ENCODE data around the gene BNIP3. TPM values are rescaled to one million over a fixed set of nuclear protein-coding genes. Genes with fewer than 3 reads are reported as not detected.
A peak's percentile ranks its signal among the peaks of the same experiment; 100 is the strongest.

The BNIP3 gene
- total RNA-seq, 1 donor from 2014 or later = 38.9 TPM

DNA sequence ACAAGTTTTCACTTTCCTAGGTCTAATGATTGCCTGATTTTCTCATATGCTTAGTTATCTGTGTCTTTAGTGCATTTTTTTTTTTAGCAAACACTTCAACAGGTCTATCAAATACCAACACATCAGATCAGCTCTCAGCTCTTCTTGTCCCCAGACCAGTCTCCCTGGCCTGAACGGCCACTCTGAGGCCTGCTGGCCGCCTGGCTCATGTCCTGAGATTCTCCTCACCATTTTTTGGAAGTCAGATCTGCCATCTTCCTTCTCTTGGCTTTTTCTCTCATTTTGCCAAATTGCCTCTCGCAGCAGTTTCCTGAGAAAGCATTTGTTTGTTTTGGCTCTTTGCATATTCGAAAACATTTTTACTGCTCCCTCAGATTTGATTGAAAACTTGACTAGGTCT, 51.6 kb downstream of the BNIP3 start:
- H3K4me3 ChIP-seq = no peak overlapping the region
- H3K9me3 ChIP-seq = peaks cover 6% of the 10 kb centered on the region
- no peak for ATAC-seq
- no peaks in the 10 kb centered on the region for H3K27me3 ChIP-seq (ENCODE audit: low read depth)
- no peak for DNase-seq
- TF ChIP-seq, protein P1, sequence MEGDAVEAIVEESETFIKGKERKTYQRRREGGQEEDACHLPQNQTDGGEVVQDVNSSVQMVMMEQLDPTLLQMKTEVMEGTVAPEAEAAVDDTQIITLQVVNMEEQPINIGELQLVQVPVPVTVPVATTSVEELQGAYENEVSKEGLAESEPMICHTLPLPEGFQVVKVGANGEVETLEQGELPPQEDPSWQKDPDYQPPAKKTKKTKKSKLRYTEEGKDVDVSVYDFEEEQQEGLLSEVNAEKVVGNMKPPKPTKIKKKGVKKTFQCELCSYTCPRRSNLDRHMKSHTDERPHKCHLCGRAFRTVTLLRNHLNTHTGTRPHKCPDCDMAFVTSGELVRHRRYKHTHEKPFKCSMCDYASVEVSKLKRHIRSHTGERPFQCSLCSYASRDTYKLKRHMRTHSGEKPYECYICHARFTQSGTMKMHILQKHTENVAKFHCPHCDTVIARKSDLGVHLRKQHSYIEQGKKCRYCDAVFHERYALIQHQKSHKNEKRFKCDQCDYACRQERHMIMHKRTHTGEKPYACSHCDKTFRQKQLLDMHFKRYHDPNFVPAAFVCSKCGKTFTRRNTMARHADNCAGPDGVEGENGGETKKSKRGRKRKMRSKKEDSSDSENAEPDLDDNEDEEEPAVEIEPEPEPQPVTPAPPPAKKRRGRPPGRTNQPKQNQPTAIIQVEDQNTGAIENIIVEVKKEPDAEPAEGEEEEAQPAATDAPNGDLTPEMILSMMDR (IDR thresholded peaks at IDR 0.05) = no peak
- H3K36me3 ChIP-seq = peaks cover 6% of the 10 kb centered on the region
- peaks cover 38% of the 10 kb centered on the region for H3K4me1 ChIP-seq
- H3K27ac ChIP-seq = no peak overlapping the region
- intact Hi-C loops (cut with DNase I) = no loop called here

DNA sequence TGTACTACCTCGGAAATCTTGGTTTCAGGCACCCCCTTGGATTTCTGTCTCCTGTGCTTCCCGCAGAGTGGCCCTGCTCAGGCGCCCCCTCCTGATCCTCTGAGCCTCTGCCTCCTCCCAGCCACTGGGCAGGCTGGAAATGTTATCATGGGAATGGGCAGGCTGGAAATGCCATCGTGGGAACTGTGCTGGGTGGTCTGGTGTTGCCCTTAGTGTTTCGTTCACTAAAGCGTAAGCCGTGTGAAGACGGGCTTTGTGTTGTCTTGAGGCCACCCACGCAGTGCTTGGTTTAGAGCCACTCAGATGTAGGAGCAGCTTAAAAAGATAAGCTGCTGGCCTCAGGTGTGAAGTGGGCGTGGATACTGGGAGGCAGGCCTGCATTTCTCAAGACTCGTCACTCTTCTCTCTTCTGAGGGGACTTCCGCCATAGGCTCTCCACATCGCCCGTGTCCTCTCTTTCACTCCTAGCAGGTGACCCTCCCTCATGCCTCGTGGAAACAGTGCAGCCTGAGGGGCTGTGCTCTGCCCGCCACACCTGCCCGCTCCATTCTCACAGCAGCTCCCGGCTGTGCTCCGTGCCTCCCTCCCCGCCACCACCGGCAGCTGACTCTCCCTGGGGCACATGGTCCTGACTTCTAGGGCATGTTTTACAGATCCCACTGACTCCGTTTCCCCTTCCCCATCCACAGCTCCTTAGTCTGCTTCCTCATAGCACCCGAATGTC, 52.4 kb downstream of the BNIP3 start:
- Histone ChIP-seq H3K36me3 (no peaks in the 10 kb centered on the region), H3K4me3 (no peak overlapping the region), H3K27ac (no peak overlapping the region), H3K9me3 (peaks cover 10% of the 10 kb centered on the region), H3K27me3 (ENCODE audit: low read depth) (no peaks in the 10 kb centered on the region), H3K4me1 (peaks cover 35% of the 10 kb centered on the region)
- ATAC-seq = peak; percentile 13 to 45
- no peak for DNase-seq
- TF ChIP-seq, protein P1 (IDR thresholded peaks at IDR 0.05) = no peak
- intact Hi-C loops (cut with DNase I) = no loop called here

DNA sequence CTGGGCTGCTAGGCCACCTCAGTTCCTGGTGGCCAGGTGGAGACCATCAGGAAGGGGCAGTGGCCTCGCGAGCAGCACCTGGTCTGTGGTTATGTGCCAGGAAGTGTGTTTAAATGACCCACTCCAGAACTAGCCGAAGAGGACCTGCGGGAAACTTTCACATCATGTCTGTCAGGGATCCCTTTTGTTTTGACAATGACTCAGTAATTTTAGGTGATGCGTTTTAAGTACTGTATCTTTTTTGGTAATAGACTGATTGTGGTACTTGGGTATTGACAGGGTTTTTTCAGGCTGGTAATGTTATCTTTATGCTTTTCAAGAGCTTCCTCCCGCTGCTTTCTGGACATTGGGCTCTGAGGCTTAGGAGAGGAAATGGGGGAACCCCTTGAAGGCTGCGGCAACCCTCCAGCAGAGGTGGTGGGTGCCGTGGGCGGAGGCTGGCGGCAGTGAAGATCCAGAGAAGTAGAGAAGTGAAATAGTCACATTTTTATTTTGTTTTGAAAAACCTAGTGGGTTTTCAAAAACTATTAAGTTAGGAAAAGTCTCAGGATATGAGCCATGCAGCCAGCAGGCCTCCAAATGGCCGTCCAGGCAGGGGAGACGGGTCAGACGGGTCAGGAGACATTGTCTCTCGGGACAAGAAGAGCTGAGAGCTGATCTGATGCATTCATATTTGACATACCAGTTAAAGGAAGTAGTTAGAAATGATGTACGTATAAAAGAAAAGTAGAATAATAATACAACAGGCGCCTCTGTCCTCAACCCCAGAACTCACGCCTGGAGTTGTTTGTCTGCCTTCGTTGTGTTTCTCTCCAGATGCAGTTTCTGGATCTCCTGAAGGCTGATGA, 53.3 kb downstream of the BNIP3 start:
- H3K36me3 ChIP-seq = no peaks in the 10 kb centered on the region
- TF ChIP-seq, protein P1 (IDR thresholded peaks at IDR 0.05) = no peak
- peak overlapping the region; percentile 10 for H3K27ac ChIP-seq
- ATAC-seq (no peak), DNase-seq (no peak)
- intact Hi-C loops (cut with DNase I) = no loop called here
- peaks cover 10% of the 10 kb centered on the region for H3K9me3 ChIP-seq
- peaks cover 35% of the 10 kb centered on the region for H3K4me1 ChIP-seq
- H3K27me3 ChIP-seq (ENCODE audit: low read depth) = no peaks in the 10 kb centered on the region
- no peak overlapping the region for H3K4me3 ChIP-seq

DNA sequence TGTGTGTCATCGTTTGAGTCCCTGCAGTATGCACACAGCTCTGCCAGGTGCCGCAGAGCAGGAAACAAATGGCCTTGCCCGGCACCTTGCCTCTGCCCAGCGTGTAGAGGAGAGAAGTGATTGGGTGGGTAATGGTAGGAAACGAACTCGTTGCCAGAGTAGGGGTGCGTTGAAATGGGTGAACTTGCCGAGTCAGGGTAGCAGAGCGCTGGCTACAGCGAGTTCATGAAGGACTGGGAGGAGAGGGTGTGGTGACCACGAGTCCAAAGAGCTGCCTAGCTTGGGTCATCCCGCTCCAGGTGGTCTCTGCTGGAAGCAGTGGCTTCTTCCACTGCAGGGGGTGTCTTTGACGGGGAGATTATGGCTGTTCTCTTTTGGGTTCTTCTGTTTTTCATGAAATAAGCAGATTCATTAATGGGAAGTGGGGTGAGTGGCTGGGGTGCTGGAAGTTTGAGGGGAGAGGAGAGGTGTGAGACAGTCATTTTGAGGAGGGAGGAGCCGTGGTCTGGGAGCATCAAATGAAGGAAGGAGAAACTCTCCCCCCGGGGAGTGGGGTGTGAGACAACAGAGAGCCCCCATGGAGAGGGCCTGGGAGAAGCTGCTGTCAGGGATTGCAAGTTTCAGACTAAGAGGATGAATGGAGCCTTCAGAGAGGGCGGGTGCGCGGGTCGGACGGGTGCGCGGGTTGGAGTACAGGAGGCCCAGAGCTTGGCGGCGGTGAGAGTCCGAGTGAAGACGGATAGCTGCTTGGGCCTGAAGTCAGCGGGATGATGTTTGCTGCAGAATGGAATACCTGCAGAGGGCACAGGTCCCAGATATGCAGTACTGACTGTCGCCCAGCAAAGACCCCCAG, 54.8 kb downstream of the BNIP3 start:
- Histone ChIP-seq H3K27ac (no peak overlapping the region), H3K9me3 (peaks cover 10% of the 10 kb centered on the region), H3K36me3 (no peaks in the 10 kb centered on the region), H3K4me3 (no peak overlapping the region), H3K27me3 (ENCODE audit: low read depth) (no peaks in the 10 kb centered on the region), H3K4me1 (peaks cover 35% of the 10 kb centered on the region)
- no peak for ATAC-seq
- TF ChIP-seq, protein P1 (IDR thresholded peaks at IDR 0.05) = no peak
- DNase-seq = no peak
- intact Hi-C loops (cut with DNase I) = no loop called here

DNA sequence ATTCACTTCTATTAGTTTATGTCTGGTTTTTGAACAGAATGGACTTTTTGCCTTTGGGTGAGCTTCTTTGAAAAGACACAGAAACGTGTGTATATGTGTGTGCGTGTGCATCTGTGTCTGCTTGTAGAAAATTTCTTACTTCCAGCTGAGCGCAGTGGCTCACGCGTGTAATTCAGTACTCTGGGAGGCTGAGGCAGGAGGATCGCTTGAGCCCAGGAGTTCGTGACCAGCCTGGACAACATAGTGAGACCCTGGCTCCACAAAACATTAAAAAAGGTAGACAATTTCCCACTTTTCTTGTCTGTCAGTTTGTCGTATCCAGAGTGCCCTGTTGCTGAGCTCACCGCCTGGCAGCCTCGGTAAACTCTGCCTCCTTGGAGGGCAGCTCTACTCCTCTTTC, 55.5 kb downstream of the BNIP3 start:
- intact Hi-C loops (cut with DNase I) = no loop called here
- Histone ChIP-seq H3K9me3 (peaks cover 10% of the 10 kb centered on the region), H3K27me3 (ENCODE audit: low read depth) (no peaks in the 10 kb centered on the region), H3K27ac (no peak overlapping the region), H3K4me3 (no peak overlapping the region), H3K36me3 (no peaks in the 10 kb centered on the region), H3K4me1 (peaks cover 35% of the 10 kb centered on the region)
- no peak for DNase-seq
- TF ChIP-seq, protein P1 (IDR thresholded peaks at IDR 0.05) = no peak
- no peak for ATAC-seq
